HG03378 (cell line): ENCODE data around the gene DNAJC4.

Experiments
- ATAC-seq: cut with Tn5 transposase; IDR thresholded peaks from one replicate; pipeline ENCODE4 v1.9.1; 2021; ENCODE audit warnings: mild to moderate bottlenecking, moderate library complexity; ENCODE audit not compliant: unreplicated experiment

Gene DNAJC4

GRCh38 chr11:64269540-64270220 lies 39.3 kb downstream of the DNAJC4 start:
- ATAC-seq = peak; percentile 76

- no peak for ATAC-seq
Observed at GRCh38 chr11:64275031-64275800, 44.9 kb downstream of the DNAJC4 start.

- no peak for ATAC-seq
Observed at GRCh38 chr11:64275841-64276240, 45.5 kb downstream of the DNAJC4 start.

GRCh38 chr11:64276653-64277431 lies 46.5 kb downstream of the DNAJC4 start:
- ATAC-seq = no peak

- no peak for ATAC-seq
Observed at GRCh38 chr11:64278576-64279190, 48.3 kb downstream of the DNAJC4 start.

- ATAC-seq = no peak
Observed at GRCh38 chr11:64281957-64282770, 51.8 kb downstream of the DNAJC4 start.

- no peak for ATAC-seq
Observed at GRCh38 chr11:64283092-64283491, 52.7 kb downstream of the DNAJC4 start.
